ENCODE data around the gene HLA-DMB. TPM values are rescaled to one million over a fixed set of nuclear protein-coding genes. Genes with fewer than 3 reads are reported as not detected.

Gene HLA-DMB
- total RNA-seq, 1 donor, result 1.7 TPM

GRCh38 chr6:32905078-32905477 lies 35.8 kb downstream of the HLA-DMB start:
- no peak for DNase-seq (ENCODE audit: low read depth)
- no peak overlapping the region for H3K4me3 ChIP-seq (ENCODE audit: low read depth, low read length)
- TF ChIP-seq CTCF (IDR thresholded peaks at IDR 0.05; ENCODE audit: insufficient read depth, low read depth, low read length), result no peak

- H3K4me3 ChIP-seq (ENCODE audit: low read depth, low read length), result no peak overlapping the region
- no peak for DNase-seq (ENCODE audit: low read depth)
- no peak for TF ChIP-seq CTCF (IDR thresholded peaks at IDR 0.05; ENCODE audit: insufficient read depth, low read depth, low read length)
Measured at GRCh38 chr6:32903952-32904351, 36.9 kb downstream of the HLA-DMB start.

GRCh38 chr6:32895006-32895345 lies 45.9 kb downstream of the HLA-DMB start:
- peak overlapping the region; percentile 84 for H3K4me3 ChIP-seq (ENCODE audit: low read depth, low read length)
- no peak for TF ChIP-seq CTCF (IDR thresholded peaks at IDR 0.05; ENCODE audit: insufficient read depth, low read depth, low read length)
- no peak for DNase-seq (ENCODE audit: low read depth)

GRCh38 chr6:32894085-32895005 lies 46.5 kb downstream of the HLA-DMB start:
- peak overlapping the region; percentile 84 for H3K4me3 ChIP-seq (ENCODE audit: low read depth, low read length)
- DNase-seq (ENCODE audit: low read depth), result peak; percentile 93
- TF ChIP-seq CTCF (IDR thresholded peaks at IDR 0.05; ENCODE audit: insufficient read depth, low read depth, low read length), result no peak

GRCh38 chr6:32890831-32891230 lies 50.0 kb downstream of the HLA-DMB start:
- DNase-seq (ENCODE audit: low read depth), result no peak
- H3K4me3 ChIP-seq (ENCODE audit: low read depth, low read length), result no peak overlapping the region
- no peak for TF ChIP-seq CTCF (IDR thresholded peaks at IDR 0.05; ENCODE audit: insufficient read depth, low read depth, low read length)

- DNase-seq (ENCODE audit: low read depth), result no peak
- TF ChIP-seq CTCF (IDR thresholded peaks at IDR 0.05; ENCODE audit: insufficient read depth, low read depth, low read length), result no peak
- H3K4me3 ChIP-seq (ENCODE audit: low read depth, low read length), result no peak overlapping the region
Measured at GRCh38 chr6:32889533-32889932, 51.3 kb downstream of the HLA-DMB start.
